ENCODE data around the gene TMEM168.

DNA sequence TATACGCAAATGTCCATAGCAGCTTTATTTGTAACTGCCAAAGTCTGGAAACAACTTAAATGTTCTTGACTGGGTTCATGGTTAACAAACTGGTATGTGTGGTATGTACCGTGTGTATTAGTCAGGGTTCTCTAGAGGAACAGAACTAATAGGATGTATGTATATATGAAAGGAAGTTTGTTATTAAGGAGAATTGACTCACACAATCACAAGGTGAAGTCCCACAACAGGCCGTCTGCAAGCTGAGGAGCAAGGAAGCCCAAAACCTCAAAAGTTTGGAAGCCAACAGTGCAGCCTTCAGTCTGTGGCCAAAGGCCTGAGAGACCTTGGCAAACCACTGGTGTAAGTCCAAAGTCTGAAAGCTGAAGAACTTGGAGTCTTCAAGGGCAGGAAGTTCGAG, 66.8 kb downstream of the TMEM168 start:
- no peak for TF ChIP-seq CREB1 (CRISPR knock-in tag; IDR thresholded peaks at IDR 0.05; ENCODE audit: low read depth)
- TF ChIP-seq, protein P1, sequence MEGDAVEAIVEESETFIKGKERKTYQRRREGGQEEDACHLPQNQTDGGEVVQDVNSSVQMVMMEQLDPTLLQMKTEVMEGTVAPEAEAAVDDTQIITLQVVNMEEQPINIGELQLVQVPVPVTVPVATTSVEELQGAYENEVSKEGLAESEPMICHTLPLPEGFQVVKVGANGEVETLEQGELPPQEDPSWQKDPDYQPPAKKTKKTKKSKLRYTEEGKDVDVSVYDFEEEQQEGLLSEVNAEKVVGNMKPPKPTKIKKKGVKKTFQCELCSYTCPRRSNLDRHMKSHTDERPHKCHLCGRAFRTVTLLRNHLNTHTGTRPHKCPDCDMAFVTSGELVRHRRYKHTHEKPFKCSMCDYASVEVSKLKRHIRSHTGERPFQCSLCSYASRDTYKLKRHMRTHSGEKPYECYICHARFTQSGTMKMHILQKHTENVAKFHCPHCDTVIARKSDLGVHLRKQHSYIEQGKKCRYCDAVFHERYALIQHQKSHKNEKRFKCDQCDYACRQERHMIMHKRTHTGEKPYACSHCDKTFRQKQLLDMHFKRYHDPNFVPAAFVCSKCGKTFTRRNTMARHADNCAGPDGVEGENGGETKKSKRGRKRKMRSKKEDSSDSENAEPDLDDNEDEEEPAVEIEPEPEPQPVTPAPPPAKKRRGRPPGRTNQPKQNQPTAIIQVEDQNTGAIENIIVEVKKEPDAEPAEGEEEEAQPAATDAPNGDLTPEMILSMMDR (conservative IDR thresholded peaks at IDR 0.05; ENCODE audit: low read depth in 2 of 2): no peak
